Immature natural killer cell (primary cell): ENCODE measurements around the gene GATAD2A. TPM values are rescaled to one million over a fixed set of nuclear protein-coding genes. Genes with fewer than 3 reads are reported as not detected.

ENCODE experiments used
- DNase-seq, 3 donors: peaks; one replicate each; pipeline ENCODE4 v3.0.0; 2022; ENCODE audit warnings: mixed read lengths in 1 of 3
- H3K27ac Mint-ChIP-seq, 6 donors: one replicate each; pipeline ENCODE4 v1.8.0; 2020; ENCODE audit warnings: mixed read lengths in 6 of 6, mild to moderate bottlenecking in 5 of 6, inconsistent platforms in 4 of 6, moderate library complexity in 3 of 6
- H3K27me3 Mint-ChIP-seq, 3 donors: one replicate each; pipeline ENCODE4 v1.8.0; 2020 to 2021; ENCODE audit warnings: low read depth in 3 of 3, mild to moderate bottlenecking in 3 of 3, mixed read lengths in 3 of 3, moderate library complexity in 3 of 3, inconsistent platforms in 1 of 3
- H3K36me3 Mint-ChIP-seq, 3 donors: one replicate each; pipeline ENCODE4 v1.8.0; 2020; ENCODE audit warnings: mixed read lengths in 3 of 3, inconsistent platforms in 2 of 3, mild to moderate bottlenecking in 2 of 3
- H3K4me1 Mint-ChIP-seq, 2 donors: one replicate each; pipeline ENCODE4 v1.8.0; 2020; ENCODE audit warnings: inconsistent platforms in 2 of 2, mild to moderate bottlenecking in 2 of 2, mixed read lengths in 2 of 2, moderate library complexity in 1 of 2
- H3K4me3 Mint-ChIP-seq, 5 donors: one replicate each; pipeline ENCODE4 v1.8.0; 2020; ENCODE audit warnings: mild to moderate bottlenecking in 5 of 5, mixed read lengths in 5 of 5, inconsistent platforms in 3 of 5, moderate library complexity in 3 of 5
- H3K9me3 Mint-ChIP-seq, 6 donors: one replicate each; pipeline ENCODE4 v1.8.0; 2020; ENCODE audit warnings: mild to moderate bottlenecking in 6 of 6, mixed read lengths in 6 of 6, inconsistent platforms in 4 of 6, moderate library complexity in 3 of 6
- polyA plus RNA-seq, 3 donors: library from polyadenylated mRNA; unstranded; fragments of 300-500 nt; fragmentation: Illumina TruSeq; gene quantifications; one replicate each; pipeline ENCODE4 v1.2.3, GENCODE V29; 2021

GATAD2A gene
- polyA plus RNA-seq, 3 donors from 2014 or later, result 8.8 to 48.5 (median 21.0) TPM

DNA sequence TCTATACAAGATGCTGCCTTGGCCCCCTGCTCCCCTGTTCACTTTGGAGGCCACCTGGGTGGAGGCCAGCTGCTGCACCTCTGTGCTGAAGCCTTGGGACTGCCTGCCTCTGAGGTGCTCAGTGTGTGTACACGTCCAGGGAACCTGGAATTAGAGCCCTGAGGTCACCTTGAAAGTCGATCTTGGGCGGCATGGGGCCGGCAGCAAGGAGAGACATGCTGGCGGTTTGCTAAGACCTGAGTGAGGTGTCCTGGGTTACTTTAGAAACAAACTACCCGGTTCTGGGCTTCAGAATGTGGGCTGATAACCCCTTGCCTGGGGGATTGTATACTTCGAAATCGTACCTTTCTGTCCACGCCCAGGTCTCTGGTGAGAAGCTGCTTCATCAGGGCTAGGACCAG lies 84.3 kb downstream of the GATAD2A start:
- H3K4me1 Mint-ChIP-seq, result peaks cover 49 to 51% of the 10 kb centered on the region in 2 donors
- peaks cover 0 to 3% (median 2%) of the 10 kb centered on the region in 3 donors for H3K36me3 Mint-ChIP-seq
- H3K4me3 Mint-ChIP-seq, result peak overlapping the region; percentile 75 to 88 (median 78)
- peak overlapping the region; percentile 94 to 98 (median 98) for H3K27ac Mint-ChIP-seq
- no peak for DNase-seq
- peaks cover 0 to 41% (median 24%) of the 10 kb centered on the region in 3 donors for H3K27me3 Mint-ChIP-seq
- no peaks in the 10 kb centered on the region for H3K9me3 Mint-ChIP-seq

DNA sequence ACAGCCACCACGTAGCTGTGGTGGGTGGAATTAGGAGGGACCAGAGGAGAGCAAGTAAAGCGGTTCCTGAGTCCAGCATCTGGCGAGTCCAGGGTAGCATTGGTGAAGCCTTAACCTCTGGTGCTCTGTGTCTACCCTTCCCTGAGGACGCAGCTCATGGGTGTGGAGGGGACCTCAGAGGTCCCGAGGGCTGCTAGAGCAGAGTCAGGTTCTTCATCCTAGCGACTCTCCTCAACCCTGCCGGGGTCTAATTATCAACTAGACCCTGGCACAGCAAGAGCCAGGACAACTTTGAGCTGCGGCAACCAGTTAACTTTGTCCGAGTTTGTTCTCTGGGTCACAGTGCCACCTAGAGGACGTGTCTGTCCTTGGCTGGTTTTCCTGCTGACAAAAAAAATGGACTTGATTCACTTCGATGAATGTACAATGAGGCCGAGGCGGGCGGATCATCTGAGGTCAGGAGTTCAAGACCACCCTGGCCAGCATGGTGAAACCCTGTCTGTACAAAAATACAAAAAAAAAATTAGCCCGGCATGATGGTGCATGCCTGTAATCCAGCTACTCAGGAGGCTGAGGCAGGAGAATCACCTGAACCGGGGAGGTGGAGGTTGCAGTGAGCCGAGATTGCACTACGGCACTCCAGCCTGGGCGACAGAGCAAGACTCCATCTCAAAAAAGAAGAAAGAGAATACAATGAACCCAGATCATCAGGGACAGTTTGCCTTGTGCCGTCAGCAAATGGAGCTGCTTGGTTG lies 84.9 kb downstream of the GATAD2A start:
- Mint-ChIP-seq H3K27ac (peak overlapping the region; percentile 94 to 98 (median 98)), H3K4me1 (peaks cover 43 to 47% of the 10 kb centered on the region in 2 donors), H3K36me3 (peaks cover 0 to 4% (median 3%) of the 10 kb centered on the region in 3 donors), H3K27me3 (peaks cover 3 to 44% (median 21%) of the 10 kb centered on the region in 3 donors), H3K4me3 (peak overlapping the region; percentile 75 to 88 (median 78)), H3K9me3 (no peaks in the 10 kb centered on the region)
- peak; percentile 76 to 82 (median 79) for DNase-seq

DNA sequence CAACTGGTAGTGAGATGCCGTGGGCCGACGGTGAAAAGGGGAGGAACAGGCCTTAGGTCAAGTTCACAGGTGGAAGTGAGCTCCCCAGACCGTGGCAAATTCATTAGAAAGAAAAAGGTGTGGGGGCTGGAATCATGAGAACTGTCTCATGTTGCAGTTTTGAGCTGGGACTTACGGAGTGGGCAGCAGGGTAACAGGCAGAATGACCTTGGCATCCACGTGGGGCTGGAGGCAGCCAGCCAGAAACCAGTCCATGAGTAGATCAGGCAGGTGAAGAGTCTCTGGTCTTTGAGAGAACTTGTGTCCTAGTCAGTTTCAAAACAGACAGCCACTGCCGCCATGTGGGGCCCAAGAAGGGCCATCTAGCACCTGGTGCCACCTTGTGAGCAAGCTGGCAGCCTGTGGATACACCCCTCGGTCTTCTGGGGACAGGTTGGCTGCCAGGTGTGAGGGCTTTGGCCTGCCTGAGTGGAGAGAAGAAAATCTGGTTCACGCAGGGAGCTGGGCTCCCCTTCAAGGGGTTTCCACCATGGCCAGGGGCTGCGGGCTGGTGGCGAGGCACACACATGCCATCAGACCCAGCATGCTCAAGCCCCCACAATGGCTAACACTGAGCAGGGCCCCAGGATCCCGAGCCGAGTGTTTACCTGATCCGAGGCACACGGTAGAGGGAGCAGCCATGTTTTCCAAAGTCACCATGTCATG lies 86.0 kb downstream of the GATAD2A start:
- no peak for DNase-seq
- Mint-ChIP-seq H3K27me3 (peaks cover 5 to 45% (median 21%) of the 10 kb centered on the region in 3 donors), H3K27ac (peak overlapping the region in 3 of 6 donors; percentile 4 to 98 (median 50)), H3K4me3 (no peak overlapping the region), H3K36me3 (peaks cover 0 to 4% (median 3%) of the 10 kb centered on the region in 3 donors), H3K4me1 (peaks cover 39 to 42% of the 10 kb centered on the region in 2 donors), H3K9me3 (no peaks in the 10 kb centered on the region)

DNA sequence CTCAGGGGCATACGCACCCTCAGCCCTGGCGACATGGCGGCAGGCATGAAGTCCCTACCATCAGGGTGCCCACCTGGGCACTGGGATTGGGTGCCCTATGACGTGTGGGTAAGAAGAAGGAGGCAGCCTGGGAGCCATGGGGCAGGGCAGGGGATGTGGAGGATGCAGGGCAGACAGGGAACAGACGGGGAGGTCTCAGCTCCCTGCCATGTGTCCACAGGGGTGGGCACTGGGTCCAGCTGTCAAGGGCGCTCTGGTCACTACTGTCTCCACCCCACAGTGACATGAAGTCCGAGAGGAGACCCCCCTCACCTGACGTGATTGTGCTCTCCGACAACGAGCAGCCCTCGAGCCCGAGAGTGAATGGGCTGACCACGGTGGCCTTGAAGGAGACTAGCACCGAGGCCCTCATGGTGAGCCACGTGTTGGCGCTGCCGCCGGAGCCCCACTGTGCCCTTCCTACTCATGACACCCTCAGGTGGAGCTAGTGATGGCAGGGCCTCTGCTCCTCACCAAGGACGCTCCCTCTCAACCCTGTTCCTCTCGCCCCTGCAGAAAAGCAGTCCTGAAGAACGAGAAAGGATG lies 86.6 kb downstream of the GATAD2A start:
- Mint-ChIP-seq H3K4me3 (no peak overlapping the region), H3K9me3 (no peaks in the 10 kb centered on the region), H3K27me3 (peaks cover 5 to 44% (median 19%) of the 10 kb centered on the region in 3 donors), H3K4me1 (peaks cover 44% of the 10 kb centered on the region in 2 donors), H3K36me3 (peaks cover 0 to 9% (median 4%) of the 10 kb centered on the region in 3 donors), H3K27ac (peak overlapping the region in 2 of 6 donors; percentile 9 to 45)
- DNase-seq, result no peak

DNA sequence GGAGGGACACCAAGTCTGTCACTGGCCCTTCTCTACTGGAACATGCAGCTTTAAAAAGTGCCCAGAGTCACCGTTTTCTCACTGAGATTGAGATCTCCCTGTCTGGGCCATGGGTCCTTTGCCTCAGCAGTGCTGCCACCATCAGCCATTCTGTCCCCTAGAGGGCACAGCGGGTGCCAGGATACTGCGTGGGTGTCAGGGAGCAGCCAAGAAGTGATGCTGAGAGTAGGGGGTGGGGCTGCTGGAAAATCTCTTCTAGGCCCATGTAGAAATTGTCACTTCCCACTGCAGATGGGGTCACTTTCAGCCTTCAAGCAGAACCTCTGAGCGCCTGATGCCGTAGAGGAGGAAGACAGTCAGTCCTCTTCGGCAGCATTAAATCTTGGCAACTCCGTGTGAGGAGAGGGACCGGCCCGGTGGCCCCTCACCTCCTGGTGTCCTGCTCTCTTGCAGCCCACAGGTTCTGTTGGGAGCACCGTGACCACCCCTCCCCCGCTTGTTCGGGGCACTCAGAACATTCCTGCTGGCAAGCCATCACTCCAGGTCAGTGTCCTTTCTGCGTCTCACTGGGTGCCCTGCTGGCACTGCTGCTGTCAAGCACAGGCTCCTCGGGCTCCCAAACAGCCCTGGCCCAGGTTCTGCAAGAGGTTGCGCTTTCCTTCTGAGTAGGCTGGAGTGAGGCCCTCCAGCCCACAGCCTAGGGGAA lies 88.5 kb downstream of the GATAD2A start:
- peaks cover 5 to 37% (median 13%) of the 10 kb centered on the region in 3 donors for H3K27me3 Mint-ChIP-seq
- no peak overlapping the region for H3K4me3 Mint-ChIP-seq
- H3K9me3 Mint-ChIP-seq, result no peaks in the 10 kb centered on the region
- peak overlapping the region in 2 of 6 donors; percentile 49 to 64 for H3K27ac Mint-ChIP-seq
- peaks cover 27 to 33% of the 10 kb centered on the region in 2 donors for H3K4me1 Mint-ChIP-seq
- peaks cover 0 to 11% (median 4%) of the 10 kb centered on the region in 3 donors for H3K36me3 Mint-ChIP-seq
- no peak for DNase-seq

DNA sequence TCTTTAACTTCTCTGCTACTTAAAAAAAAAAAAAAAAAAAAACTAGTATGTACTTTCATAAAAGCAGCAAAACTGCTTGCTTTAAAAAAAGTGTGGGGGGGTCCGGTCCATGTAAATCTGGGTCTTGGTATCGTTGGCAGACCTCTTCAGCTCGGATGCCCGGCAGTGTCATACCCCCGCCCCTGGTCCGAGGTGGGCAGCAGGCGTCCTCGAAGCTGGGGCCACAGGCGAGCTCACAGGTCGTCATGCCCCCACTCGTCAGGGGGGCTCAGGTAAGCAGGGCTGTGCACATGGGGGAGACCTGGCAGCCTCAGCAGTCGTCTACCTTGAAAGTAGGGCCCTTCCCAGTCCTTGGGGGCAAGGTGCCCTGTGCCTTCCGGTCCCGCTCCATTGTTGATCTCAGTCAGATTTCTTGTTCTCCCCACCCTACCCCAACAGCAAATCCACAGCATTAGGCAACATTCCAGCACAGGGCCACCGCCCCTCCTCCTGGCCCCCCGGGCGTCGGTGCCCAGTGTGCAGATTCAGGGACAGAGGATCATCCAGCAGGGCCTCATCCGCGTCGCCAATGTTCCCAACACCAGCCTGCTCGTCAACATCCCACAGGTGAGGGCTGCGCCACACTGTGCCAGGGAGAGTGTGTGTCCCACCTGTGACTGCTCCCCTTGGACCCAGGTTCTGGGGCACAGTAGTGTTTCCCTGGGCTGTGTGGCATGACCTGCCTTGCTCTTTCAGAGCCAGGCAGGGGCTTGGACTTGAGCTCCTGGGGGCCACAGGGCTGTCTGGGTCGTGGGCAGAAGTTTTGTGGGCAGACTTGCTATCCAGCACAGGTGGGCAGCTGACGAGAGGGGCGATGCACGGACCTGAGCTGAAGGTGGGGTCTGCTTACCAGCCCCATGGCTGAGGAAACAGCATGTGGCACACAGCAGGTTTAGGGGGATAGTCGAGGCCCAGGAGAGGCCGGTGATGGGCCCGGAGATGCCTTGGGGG lies 90.4 kb downstream of the GATAD2A start:
- no peak for DNase-seq
- Mint-ChIP-seq H3K4me3 (no peak overlapping the region), H3K9me3 (no peaks in the 10 kb centered on the region), H3K27ac (peak overlapping the region in 2 of 6 donors; percentile 12 to 35), H3K4me1 (peaks cover 8 to 14% of the 10 kb centered on the region in 2 donors), H3K27me3 (peaks cover 6 to 30% (median 9%) of the 10 kb centered on the region in 3 donors), H3K36me3 (peaks cover 0 to 10% (median 4%) of the 10 kb centered on the region in 3 donors)

DNA sequence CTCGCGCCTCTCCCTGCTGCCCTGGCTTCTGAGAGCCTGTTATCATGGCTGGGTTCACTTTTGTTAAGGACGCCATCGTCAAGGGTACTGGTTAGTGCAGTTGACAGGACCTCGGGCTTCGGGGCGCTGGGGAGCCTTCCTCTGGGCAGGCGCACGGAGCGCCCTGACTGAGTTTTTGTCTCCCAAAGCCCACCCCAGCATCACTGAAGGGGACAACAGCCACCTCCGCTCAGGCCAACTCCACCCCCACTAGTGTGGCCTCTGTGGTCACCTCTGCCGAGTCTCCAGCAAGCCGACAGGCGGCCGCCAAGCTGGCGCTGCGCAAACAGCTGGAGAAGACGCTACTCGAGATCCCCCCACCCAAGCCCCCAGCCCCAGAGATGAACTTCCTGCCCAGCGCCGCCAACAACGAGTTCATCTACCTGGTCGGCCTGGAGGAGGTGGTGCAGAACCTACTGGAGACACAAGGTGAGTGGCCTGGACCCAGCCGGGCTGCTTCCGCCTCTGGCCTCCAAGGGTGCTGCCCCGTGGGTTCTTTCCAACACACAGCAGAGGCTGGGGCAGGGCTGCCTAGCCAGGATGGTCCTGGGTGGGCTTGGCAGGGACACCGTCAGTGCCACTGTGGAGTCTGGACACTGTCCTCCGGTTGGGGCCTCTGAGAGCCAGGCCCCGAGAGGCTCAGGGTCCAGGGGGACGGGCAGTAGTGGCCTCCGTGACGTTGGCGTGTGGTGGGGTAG lies 92.9 kb downstream of the GATAD2A start:
- H3K27me3 Mint-ChIP-seq, result peaks cover 4 to 22% (median 11%) of the 10 kb centered on the region in 3 donors
- H3K36me3 Mint-ChIP-seq, result peaks cover 10 to 24% (median 11%) of the 10 kb centered on the region in 3 donors
- H3K9me3 Mint-ChIP-seq, result peaks cover 0 to 2% (median 0%) of the 10 kb centered on the region in 6 donors
- no peak overlapping the region for H3K4me3 Mint-ChIP-seq
- no peak for DNase-seq
- peaks cover 6 to 14% of the 10 kb centered on the region in 2 donors for H3K4me1 Mint-ChIP-seq
- no peak overlapping the region for H3K27ac Mint-ChIP-seq

DNA sequence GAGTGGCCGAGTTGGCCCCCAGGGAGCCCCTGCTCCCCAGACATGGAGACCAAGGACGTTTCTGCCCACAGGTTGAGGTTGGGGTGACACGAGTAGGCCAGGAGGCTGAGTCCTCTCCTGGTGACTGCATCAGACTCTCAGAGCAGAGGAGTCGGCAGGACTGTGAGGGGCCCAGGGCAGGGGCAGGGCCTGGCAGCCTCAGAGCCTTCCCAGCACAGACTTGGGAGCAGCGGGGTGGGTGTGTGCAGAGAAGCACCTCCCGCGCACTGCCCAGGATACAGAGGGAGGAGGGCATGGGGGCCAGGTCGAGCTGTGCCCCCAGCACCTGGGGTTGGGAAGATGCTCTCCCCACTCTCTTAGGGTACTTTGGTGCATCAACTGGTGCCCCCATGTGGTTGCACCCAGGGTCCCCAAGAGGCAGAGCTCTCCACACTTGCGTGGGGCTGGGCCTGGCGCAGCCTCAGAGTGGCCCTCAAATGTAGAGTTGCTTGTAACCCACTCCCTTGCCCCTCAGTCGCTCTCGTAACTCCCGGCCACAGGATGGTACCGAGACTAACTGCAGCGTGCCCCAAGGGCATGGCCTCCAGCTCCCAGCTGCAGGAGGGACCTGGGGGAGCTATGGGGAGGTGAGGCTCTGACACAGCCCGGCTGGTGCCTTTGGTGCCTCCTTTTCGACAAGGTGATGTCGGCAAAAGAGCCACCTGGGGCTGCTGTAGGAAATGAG lies 94.0 kb downstream of the GATAD2A start:
- Mint-ChIP-seq H3K4me1 (peaks cover 6 to 14% of the 10 kb centered on the region in 2 donors), H3K27ac (peak overlapping the region in 1 of 6 donors; percentile 41)
- DNase-seq, result no peak

DNA sequence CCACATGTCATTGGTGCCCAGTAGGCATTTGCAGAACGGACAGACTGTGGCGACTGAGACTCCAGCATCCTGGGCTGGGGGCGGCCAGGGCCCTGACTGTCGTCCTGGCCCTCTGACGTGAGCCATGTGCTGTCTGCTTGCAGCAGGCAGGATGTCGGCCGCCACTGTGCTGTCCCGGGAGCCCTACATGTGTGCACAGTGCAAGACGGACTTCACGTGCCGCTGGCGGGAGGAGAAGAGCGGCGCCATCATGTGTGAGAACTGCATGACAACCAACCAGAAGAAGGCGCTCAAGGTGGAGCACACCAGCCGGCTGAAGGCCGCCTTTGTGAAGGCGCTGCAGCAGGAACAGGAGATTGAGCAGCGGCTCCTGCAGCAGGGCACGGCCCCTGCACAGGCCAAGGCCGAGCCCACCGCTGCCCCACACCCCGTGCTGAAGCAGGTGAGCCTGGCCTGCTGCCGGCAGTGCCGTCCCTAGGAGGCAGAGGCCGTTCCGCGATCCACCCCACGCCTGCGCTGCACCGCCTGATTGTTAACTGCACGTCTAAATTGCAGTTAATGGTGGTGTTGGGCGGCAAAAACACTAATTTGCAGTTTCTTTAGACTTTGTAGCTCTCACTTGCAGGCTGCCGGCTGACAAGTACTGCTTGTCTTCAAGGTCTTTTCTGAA lies 95.6 kb downstream of the GATAD2A start:
- H3K27ac Mint-ChIP-seq, result peak overlapping the region in 1 of 6 donors; percentile 40
- H3K4me3 Mint-ChIP-seq, result no peak overlapping the region
- DNase-seq, result no peak
- H3K9me3 Mint-ChIP-seq, result peaks cover 0 to 2% (median 0%) of the 10 kb centered on the region in 6 donors
- H3K36me3 Mint-ChIP-seq, result peaks cover 10 to 36% (median 13%) of the 10 kb centered on the region in 3 donors
- H3K4me1 Mint-ChIP-seq, result peaks cover 6 to 12% of the 10 kb centered on the region in 2 donors
- peaks cover 2 to 13% (median 10%) of the 10 kb centered on the region in 3 donors for H3K27me3 Mint-ChIP-seq

More for the DNA sequence above, 94.0 kb downstream of the GATAD2A start:
- peaks cover 4 to 21% (median 13%) of the 10 kb centered on the region in 3 donors for H3K27me3 Mint-ChIP-seq
- H3K36me3 Mint-ChIP-seq, result peaks cover 13 to 31% (median 14%) of the 10 kb centered on the region in 3 donors
- no peak overlapping the region for H3K4me3 Mint-ChIP-seq
- H3K9me3 Mint-ChIP-seq, result peaks cover 0 to 2% (median 0%) of the 10 kb centered on the region in 6 donors

DNA sequence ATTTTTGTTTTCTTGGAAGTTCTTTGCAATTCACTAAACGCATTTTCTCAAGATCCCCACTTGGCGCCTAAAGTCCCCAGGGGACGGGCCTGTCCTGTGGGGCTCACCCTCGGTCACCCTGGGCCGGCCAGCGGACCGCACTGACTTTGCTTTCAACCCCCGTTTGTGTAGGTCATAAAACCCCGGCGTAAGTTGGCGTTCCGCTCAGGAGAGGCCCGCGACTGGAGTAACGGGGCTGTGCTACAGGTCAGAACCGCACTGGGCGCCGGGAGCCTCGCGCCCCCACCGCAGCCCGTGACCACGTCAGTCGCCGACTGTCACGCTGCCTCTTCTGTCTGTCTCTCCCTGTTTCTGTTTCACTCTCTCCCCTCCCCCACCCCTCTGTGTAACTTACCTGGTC lies 96.3 kb downstream of the GATAD2A start:
- H3K9me3 Mint-ChIP-seq, result peaks cover 0 to 2% (median 0%) of the 10 kb centered on the region in 6 donors
- peaks cover 12 to 39% (median 13%) of the 10 kb centered on the region in 3 donors for H3K36me3 Mint-ChIP-seq
- no peak for DNase-seq
- H3K4me3 Mint-ChIP-seq, result no peak overlapping the region
- peak overlapping the region in 1 of 6 donors; percentile 17 for H3K27ac Mint-ChIP-seq
- H3K27me3 Mint-ChIP-seq, result peaks cover 2 to 15% (median 8%) of the 10 kb centered on the region in 3 donors
- H3K4me1 Mint-ChIP-seq, result peaks cover 2 to 12% of the 10 kb centered on the region in 2 donors

DNA sequence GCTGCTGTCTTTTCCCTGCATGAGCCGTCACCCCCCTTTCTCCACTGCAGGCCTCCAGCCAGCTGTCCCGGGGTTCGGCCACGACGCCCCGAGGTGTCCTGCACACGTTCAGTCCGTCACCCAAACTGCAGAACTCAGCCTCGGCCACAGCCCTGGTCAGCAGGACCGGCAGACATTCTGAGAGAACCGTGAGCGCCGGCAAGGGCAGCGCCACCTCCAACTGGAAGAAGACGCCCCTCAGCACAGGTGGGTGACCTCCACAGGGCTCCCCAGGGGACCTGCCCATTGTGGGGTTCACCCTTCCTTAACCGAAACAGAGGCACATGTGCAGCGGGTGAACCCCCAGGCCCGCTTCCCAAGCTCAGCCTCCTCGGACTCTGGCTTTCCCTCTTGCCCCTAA lies 96.8 kb downstream of the GATAD2A start:
- no peak overlapping the region for H3K27ac Mint-ChIP-seq
- H3K4me3 Mint-ChIP-seq, result no peak overlapping the region
- DNase-seq, result no peak
- H3K36me3 Mint-ChIP-seq, result peaks cover 13 to 36% (median 15%) of the 10 kb centered on the region in 3 donors
- peaks cover 0 to 2% (median 0%) of the 10 kb centered on the region in 6 donors for H3K9me3 Mint-ChIP-seq
- H3K4me1 Mint-ChIP-seq, result peaks cover 0 to 7% of the 10 kb centered on the region in 2 donors
- peaks cover 2 to 15% (median 8%) of the 10 kb centered on the region in 3 donors for H3K27me3 Mint-ChIP-seq
